Measurements from ENCODE around the gene MPRIP. TPM values are rescaled to one million over a fixed set of nuclear protein-coding genes. Genes with fewer than 3 reads are reported as not detected.

Gene MPRIP
- total RNA-seq, 4 donors from 2014 or later = 68.7 to 168 (median 99.7) TPM

- no peak for TF ChIP-seq CTCF (IDR thresholded peaks at IDR 0.05; ENCODE audit: low read depth)
Measured at GRCh38 chr17:17227608-17228520, 185.6 kb downstream of the MPRIP start.

- no peak for TF ChIP-seq CTCF (IDR thresholded peaks at IDR 0.05; ENCODE audit: low read depth)
Measured at GRCh38 chr17:17228521-17229279, 186.4 kb downstream of the MPRIP start.

- TF ChIP-seq CTCF (IDR thresholded peaks at IDR 0.05; ENCODE audit: low read depth) = no peak
Measured at GRCh38 chr17:17229416-17230384, 187.4 kb downstream of the MPRIP start.

GRCh38 chr17:17231621-17232302, 189.5 kb downstream of the MPRIP start:
- TF ChIP-seq CTCF (IDR thresholded peaks at IDR 0.05; ENCODE audit: low read depth) = no peak

GRCh38 chr17:17232303-17232621, 190.0 kb downstream of the MPRIP start:
- no peak for TF ChIP-seq CTCF (IDR thresholded peaks at IDR 0.05; ENCODE audit: low read depth)

- no peak for TF ChIP-seq CTCF (IDR thresholded peaks at IDR 0.05; ENCODE audit: low read depth)
Measured at GRCh38 chr17:17235212-17236174, 193.2 kb downstream of the MPRIP start.

Measured in subcutaneous adipose tissue (tissue), 4 donors.